DMS153 treated with DMSO at 0.1 percent for 48 hours (cell line): ENCODE results near the gene FMN1.
"Not testable (repeated sequence)": the region's sequence is repeated elsewhere in the genome, so short reads cannot be mapped to it uniquely, and the experiment has no call there.

ENCODE experiments used
- DNase-seq: peaks from one replicate; lab custom pipeline; 2025; ENCODE audit not compliant: unreplicated experiment; lab: John Stamatoyannopoulos, UW

Gene FMN1

GRCh38 chr15:32870240-32871033 lies 324.1 kb downstream of the FMN1 start:
- DNase-seq, result no peak

GRCh38 chr15:32869776-32870175 lies 324.7 kb downstream of the FMN1 start:
- no peak for DNase-seq

- DNase-seq, result no peak
Observed at GRCh38 chr15:32867313-32867626, 327.2 kb downstream of the FMN1 start.

GRCh38 chr15:32866454-32867312 lies 327.8 kb downstream of the FMN1 start:
- DNase-seq, result no peak

- DNase-seq, result no peak
Observed at GRCh38 chr15:32864841-32865240, 329.7 kb downstream of the FMN1 start.

- DNase-seq, result no peak
Observed at GRCh38 chr15:32864051-32864450, 330.5 kb downstream of the FMN1 start.

GRCh38 chr15:32861761-32862160 lies 332.8 kb downstream of the FMN1 start:
- no peak for DNase-seq

GRCh38 chr15:32861174-32861573 lies 333.3 kb downstream of the FMN1 start:
- DNase-seq, result no peak

GRCh38 chr15:32859996-32860395 lies 334.5 kb downstream of the FMN1 start:
- no peak for DNase-seq

- DNase-seq, result no peak
Observed at GRCh38 chr15:32859251-32859650, 335.3 kb downstream of the FMN1 start.

GRCh38 chr15:32857732-32858131 lies 336.8 kb downstream of the FMN1 start:
- DNase-seq, result no peak

GRCh38 chr15:32856753-32857152 lies 337.8 kb downstream of the FMN1 start:
- no peak for DNase-seq

GRCh38 chr15:32855942-32856341 lies 338.6 kb downstream of the FMN1 start:
- no peak for DNase-seq

GRCh38 chr15:32853592-32853991 lies 340.9 kb downstream of the FMN1 start:
- no peak for DNase-seq

GRCh38 chr15:32852771-32853170 lies 341.7 kb downstream of the FMN1 start:
- no peak for DNase-seq

- DNase-seq, result no peak
Observed at GRCh38 chr15:32852017-32852416, 342.5 kb downstream of the FMN1 start.

- DNase-seq, result no peak
Observed at GRCh38 chr15:32851572-32851971, 342.9 kb downstream of the FMN1 start.

- no peak for DNase-seq
Observed at GRCh38 chr15:32849769-32850668, 344.5 kb downstream of the FMN1 start.

GRCh38 chr15:32846671-32847070 lies 347.8 kb downstream of the FMN1 start:
- DNase-seq, result not testable (repeated sequence)

- no peak for DNase-seq
Observed at GRCh38 chr15:32844118-32844711, 350.3 kb downstream of the FMN1 start.
